Lung (tissue), 12 donors: Measurements from ENCODE around the gene SNAPC1. TPM values are rescaled to one million over a fixed set of nuclear protein-coding genes. Genes with fewer than 3 reads are reported as not detected.

Source experiments
- ATAC-seq: fragments of 200-7000 bp; cut with Tn5 transposase; one replicate; pipeline ENCODE4 v1.9.1; 2020; ENCODE audit warnings: moderate number of reproducible peaks; ENCODE audit not compliant: insufficient read depth, low FRiP score
- DNase-seq, 3 donors: peaks; one replicate each; pipeline ENCODE4 v3.0.0-alpha.2; 2013 to 2017
- H3K27ac ChIP-seq, 2 donors: one replicate each; pipeline ENCODE4 v1.5.1; 2013; ENCODE audit warnings: mild to moderate bottlenecking in 2 of 2, moderate library complexity in 2 of 2, control low read depth in 1 of 2, inconsistent platforms in 1 of 2, low read depth in 1 of 2, low read length in 1 of 2
- H3K27me3 ChIP-seq, 3 donors: one replicate each; pipeline ENCODE4 v1.5.1; 2013; ENCODE audit warnings: low read length in 2 of 3; ENCODE audit not compliant: control insufficient read depth in 3 of 3, insufficient read depth in 3 of 3
- H3K36me3 ChIP-seq, 4 donors: one replicate each; pipeline ENCODE4 v1.5.1; 2013; ENCODE audit warnings: low read length in 4 of 4, mild to moderate bottlenecking in 1 of 4, moderate library complexity in 1 of 4; ENCODE audit not compliant: control insufficient read depth in 4 of 4, insufficient read depth in 4 of 4
- H3K4me1 ChIP-seq, 5 donors: one replicate each; pipeline ENCODE4 v1.5.1; 2013; ENCODE audit warnings: low read length in 5 of 5, mild to moderate bottlenecking in 2 of 5, moderate library complexity in 1 of 5; ENCODE audit not compliant: control insufficient read depth in 5 of 5, insufficient read depth in 5 of 5
- H3K4me3 ChIP-seq: one replicate; pipeline ENCODE4 v1.5.1; 2013; ENCODE audit warnings: mild to moderate bottlenecking, control low read depth, moderate library complexity
- H3K9ac ChIP-seq, 2 donors: one replicate each; pipeline ENCODE4 v1.5.1; 2013; ENCODE audit warnings: low read length in 2 of 2, control low read depth in 1 of 2; ENCODE audit not compliant: insufficient read depth in 1 of 2
- H3K9me3 ChIP-seq, 4 donors: one replicate each; pipeline ENCODE4 v1.5.1; 2013; ENCODE audit warnings: low read length in 3 of 4, mild to moderate bottlenecking in 1 of 4, moderate library complexity in 1 of 4; ENCODE audit not compliant: control insufficient read depth in 4 of 4, insufficient read depth in 3 of 4
- WGBS, 2 donors: extraction: QIAGEN DNeasy Blood & Tissue Kit; methylation state at CpG; one replicate each; pipeline ENCODE4 v1.1.7; 2013; 5-methylcytosine and 5-hydroxymethylcytosine counted together
- polyA plus RNA-seq, 2 donors: library from polyadenylated mRNA; stranded (reverse); fragments of 200-250 nt; gene quantifications; one replicate each; pipeline ENCODE4 v1.2.1, GENCODE V29; 2013
- total RNA-seq, 2 donors: library from RNA; depleted of rRNA in 1 of 2; stranded (reverse); fragments of >200 nt in 1 of 2; gene quantifications; one replicate each; pipeline ENCODE4 v1.2.1, GENCODE V29; 2014 to 2021
- TF ChIP-seq, protein P1 (sequence below): IDR thresholded peaks from 2 replicates; pipeline ENCODE4 v1.5.1; 2012; ENCODE audit warnings: mild to moderate bottlenecking; ENCODE audit errors: control extremely low read depth, extremely low read depth
- donor health status: control.
- donor health status: control.
- donor health status: Bipolar disorder and iron deficiency.
- donor health status: healthy.
- donor health status: DM: yes; HTN: yes; CAD: no.

SNAPC1 gene
- total and polyA plus RNA-seq, 4 donors, result 4.2 to 9.5 (median 6.8) TPM

DNA sequence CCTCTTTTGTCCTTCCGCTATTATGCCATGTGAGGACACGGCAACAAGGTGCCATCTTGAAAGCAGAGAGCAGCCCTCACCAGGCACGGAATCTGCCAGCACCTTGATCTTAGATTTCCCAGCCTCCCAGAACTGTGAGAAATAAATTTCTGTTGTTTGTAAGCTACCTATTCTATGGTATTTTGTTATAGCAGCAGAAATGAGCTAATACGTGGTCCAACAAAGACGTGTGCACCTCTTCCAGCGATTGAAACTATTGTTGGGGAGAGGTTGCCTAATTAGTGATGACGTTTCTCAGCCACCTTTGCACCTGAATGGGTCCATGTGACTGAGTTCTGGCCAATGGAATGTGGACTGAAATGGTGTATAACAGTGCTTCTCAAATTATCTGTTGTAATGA lies 2.3 kb upstream of the SNAPC1 start:
- H3K4me1 ChIP-seq, result peaks cover 0 to 23% (median 6%) of the 10 kb centered on the region in 5 donors
- H3K36me3 ChIP-seq, result peaks cover 0 to 3% (median 0%) of the 10 kb centered on the region in 4 donors
- H3K4me3 ChIP-seq, result no peak overlapping the region
- TF ChIP-seq, protein P1, sequence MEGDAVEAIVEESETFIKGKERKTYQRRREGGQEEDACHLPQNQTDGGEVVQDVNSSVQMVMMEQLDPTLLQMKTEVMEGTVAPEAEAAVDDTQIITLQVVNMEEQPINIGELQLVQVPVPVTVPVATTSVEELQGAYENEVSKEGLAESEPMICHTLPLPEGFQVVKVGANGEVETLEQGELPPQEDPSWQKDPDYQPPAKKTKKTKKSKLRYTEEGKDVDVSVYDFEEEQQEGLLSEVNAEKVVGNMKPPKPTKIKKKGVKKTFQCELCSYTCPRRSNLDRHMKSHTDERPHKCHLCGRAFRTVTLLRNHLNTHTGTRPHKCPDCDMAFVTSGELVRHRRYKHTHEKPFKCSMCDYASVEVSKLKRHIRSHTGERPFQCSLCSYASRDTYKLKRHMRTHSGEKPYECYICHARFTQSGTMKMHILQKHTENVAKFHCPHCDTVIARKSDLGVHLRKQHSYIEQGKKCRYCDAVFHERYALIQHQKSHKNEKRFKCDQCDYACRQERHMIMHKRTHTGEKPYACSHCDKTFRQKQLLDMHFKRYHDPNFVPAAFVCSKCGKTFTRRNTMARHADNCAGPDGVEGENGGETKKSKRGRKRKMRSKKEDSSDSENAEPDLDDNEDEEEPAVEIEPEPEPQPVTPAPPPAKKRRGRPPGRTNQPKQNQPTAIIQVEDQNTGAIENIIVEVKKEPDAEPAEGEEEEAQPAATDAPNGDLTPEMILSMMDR, result no peak
- H3K27ac ChIP-seq, result no peak overlapping the region
- H3K9ac ChIP-seq, result no peak overlapping the region
- DNase-seq (no peak), ATAC-seq (no peak)
- 95 to 96% methylated on average over 7 of the region's 7 CpGs for WGBS, 2 donors
- H3K9me3 ChIP-seq, result peaks cover 0 to 1% (median 0%) of the 10 kb centered on the region in 4 donors
- no peaks in the 10 kb centered on the region for H3K27me3 ChIP-seq

GRCh38 chr14:61761557-61761956 lies 663 bp upstream of the SNAPC1 start:
- TF ChIP-seq, protein P1, result no peak
- Histone ChIP-seq H3K9ac (peak overlapping the region; percentile 42 to 93), H3K27ac (peak overlapping the region; percentile 89 to 90), H3K36me3 (peaks cover 0 to 3% (median 0%) of the 10 kb centered on the region in 4 donors), H3K27me3 (no peaks in the 10 kb centered on the region), H3K9me3 (peaks cover 0 to 1% (median 0%) of the 10 kb centered on the region in 4 donors), H3K4me1 (peaks cover 5 to 40% (median 9%) of the 10 kb centered on the region in 5 donors), H3K4me3 (peak overlapping the region; percentile 28)
- 44 to 58% methylated on average over 5 of the region's 5 CpGs for WGBS, 2 donors
- DNase-seq, result no peak
- ATAC-seq, result no peak

DNA sequence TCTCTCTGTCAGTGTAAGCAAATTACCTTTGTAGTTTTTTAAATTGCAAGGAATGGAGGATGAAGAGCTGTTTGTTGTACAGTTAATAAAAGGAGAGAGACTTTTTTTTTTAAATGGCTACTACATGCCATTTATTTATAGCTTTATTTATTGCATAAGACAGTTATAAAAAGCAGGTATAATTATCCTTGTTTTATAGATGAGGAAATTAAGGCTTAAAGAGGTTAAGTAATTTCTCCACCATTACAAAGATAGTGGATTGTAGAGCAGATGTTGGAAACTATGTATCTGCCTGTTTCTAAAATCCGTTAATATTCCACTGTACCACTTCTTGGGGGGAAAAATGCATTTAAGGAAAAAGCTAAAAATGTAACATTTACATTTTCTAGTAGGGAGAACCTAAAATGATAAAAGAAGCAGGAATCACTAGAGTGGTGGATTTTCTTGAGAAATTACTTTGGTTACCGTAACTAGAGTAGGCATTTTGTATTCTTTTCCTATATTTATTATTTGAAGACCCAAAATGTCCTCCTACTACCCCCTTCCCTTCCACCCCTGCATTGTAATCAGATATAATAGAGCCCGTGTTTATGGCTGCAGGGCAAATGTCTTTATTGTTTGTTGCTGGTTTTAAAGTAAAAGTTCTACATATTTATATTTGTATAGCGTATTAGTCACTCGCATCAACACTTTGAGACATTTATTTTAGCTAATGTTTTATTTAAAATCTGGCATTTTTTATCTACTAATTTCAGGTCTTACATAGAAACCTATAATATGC lies 2.3 kb downstream of the SNAPC1 start:
- WGBS, 2 donors, result 85 to 92% methylated on average over 5 of the region's 5 CpGs
- TF ChIP-seq, protein P1, result no peak
- Histone ChIP-seq H3K4me3 (no peak overlapping the region), H3K9ac (peak overlapping the region in 1 of 2 donors; percentile 47), H3K4me1 (peaks cover 6 to 42% (median 11%) of the 10 kb centered on the region in 5 donors), H3K36me3 (peaks cover 0 to 6% (median 2%) of the 10 kb centered on the region in 4 donors), H3K27ac (no peak overlapping the region), H3K9me3 (peaks cover 0 to 1% (median 0%) of the 10 kb centered on the region in 4 donors), H3K27me3 (no peaks in the 10 kb centered on the region)
- DNase-seq (peak in 2 of 3 donors; percentile 19 to 28), ATAC-seq (no peak)
